ENCODE measurements around the gene PYROXD2.

Gene PYROXD2

DNA sequence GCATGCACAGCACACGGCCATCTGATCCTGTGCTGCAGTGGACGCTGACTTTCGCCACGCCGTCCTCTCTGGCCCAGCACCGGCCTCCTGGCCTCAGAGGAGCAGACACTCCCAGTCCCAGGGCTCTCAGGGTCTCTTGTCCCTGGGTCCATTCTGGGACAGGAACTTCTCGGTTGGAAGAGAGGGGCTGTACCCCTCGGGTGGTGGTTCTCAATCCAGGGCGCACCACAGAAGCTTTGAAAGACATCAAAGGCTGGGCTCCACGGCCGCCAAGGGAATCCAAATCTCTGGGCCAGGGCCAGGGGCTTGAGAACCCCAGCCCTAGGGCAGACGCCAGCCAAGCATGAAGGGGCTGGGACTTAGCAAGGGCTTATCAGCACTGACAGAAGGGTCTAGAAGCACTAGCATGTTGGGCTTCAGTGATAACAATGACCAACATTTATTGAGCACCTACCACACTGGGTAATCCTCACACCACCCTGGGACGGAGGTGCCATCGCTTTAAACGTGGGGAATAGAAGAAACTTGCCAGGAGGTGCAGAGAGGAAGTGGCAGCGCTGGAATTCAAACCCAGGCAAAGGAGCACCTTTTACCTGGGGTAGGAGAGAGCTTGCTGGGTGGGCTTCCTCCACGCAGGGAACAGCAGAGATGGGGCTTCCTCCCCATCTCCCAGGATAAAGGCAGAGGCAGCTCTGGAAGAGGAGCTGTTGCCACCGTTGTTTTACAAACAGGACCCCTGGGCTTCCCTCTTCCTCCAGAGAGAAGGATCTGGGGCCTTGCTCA lies 1.8 kb upstream of the PYROXD2 start:
- DNase-seq (ENCODE audit: low spot score) = no peak
- no peak for FAIRE-seq

DNA sequence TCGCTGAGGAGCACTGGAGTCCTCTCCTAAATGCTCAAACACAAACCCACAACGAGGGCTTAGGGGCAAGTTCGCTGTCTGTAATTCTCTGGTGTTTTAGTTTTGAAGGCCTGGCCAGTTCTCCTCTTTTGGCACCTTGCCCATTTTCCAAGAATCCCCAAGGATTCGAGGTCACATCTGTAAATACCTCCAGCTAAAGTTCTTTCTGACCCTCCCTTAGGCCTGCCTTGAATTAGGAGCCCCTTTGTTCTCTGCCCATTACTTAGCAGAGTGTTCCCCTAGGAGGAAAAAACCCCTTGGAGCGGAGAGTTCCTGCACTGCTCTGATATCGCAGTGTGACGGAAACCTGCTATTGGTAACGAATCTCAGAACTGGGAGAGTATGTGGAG lies 743 bp upstream of the PYROXD2 start:
- no peak for DNase-seq (ENCODE audit: low spot score)
- FAIRE-seq = no peak

GRCh38 chr10:98414578-98414931 lies 427 bp downstream of the PYROXD2 start:
- DNase-seq (ENCODE audit: low spot score) = no peak
- no peak for FAIRE-seq

DNA sequence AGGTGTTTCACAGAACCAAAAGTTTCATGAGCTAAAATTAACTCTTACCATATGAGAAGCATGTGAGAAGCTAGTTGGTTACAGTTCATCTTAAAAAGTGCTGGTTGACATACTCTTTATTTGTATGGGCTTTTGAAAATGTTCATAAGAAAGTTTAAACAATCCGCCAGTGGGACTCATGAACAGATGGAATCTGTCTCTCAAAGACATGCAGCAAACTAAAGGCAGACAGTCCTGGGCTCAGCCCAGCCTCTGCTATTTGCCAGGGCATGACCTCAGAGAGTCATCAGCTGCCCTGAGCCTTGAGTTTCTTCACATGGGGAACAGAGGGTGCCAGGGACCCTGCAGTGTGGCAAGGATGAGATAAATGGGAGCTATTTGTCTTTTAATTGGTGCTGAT lies 3.2 kb downstream of the PYROXD2 start:
- DNase-seq (ENCODE audit: low spot score) = no peak

DNA sequence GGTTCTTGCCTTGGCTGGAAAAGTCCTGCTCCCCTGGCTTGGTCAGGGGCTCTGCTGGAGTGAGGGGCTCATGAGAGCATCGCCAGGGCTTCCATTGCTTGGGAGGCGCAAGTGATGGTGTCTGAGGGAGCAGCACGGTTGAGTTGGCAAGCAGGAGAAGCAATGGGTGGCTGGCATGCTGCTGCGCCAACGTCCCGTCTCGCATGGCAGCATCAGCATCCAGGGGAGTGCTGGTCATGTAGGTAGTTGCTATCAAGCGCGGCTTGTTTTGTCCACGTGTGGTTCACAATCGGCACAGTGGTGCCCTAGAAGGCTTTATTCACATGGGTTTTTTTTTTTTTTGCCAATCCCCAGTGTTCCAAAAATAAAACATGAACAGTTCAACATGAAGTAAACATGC lies 3.8 kb downstream of the PYROXD2 start:
- no peak for DNase-seq (ENCODE audit: low spot score)
- no peak for FAIRE-seq

More for the DNA sequence above, 3.2 kb downstream of the PYROXD2 start:
- no peak for FAIRE-seq

DNA sequence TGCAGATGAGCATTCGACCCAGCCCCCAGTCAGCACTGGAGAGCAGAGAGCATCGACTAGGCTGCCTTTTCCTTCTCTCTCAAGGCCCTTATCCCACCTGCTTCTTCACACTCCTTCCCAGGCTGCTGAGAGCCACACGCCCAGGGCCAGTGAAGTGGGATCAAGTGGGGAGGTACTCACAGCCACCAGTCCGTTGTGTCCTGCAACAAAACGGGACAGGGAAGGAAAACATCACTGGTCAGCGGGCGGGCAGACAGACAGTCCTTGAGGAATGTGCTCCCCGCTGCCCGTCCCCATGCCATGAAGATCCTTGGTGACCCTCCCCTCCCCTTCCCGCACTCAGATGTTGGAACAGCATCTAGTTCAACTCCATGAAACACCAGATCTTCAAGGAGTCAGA lies 4.2 kb downstream of the PYROXD2 start:
- DNase-seq (ENCODE audit: low spot score) (no peak), FAIRE-seq (no peak)

DNA sequence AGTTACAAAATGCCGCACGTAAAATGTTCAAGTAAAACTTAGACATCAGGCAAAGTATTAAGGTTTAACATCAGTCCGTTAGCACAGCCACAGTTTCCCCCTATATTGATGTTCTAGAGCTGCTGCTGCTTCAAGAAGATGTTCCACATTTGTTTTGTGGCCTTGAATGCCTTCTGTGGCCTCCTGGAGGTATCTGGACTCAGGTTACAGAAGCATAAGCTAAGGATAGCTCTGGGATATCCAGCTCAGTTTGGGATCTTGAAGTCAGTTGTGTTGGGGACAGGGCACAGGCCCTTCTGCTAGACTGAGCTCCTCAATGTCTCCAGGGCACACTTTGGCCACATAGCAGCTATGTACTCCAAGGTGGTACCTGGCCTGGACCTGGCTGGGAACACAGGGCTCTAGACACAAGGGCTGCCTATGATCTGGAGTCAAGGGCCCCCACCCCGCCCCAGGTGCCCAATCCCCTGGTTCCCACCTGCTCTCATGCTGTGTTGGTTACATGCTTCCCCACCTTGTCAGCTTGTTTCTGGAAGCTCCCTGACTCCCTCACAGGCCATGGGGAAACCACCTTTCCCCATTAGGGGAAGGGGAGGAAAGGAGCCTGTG lies 4.7 kb downstream of the PYROXD2 start:
- DNase-seq (ENCODE audit: low spot score) = no peak
- no peak for FAIRE-seq

DNA sequence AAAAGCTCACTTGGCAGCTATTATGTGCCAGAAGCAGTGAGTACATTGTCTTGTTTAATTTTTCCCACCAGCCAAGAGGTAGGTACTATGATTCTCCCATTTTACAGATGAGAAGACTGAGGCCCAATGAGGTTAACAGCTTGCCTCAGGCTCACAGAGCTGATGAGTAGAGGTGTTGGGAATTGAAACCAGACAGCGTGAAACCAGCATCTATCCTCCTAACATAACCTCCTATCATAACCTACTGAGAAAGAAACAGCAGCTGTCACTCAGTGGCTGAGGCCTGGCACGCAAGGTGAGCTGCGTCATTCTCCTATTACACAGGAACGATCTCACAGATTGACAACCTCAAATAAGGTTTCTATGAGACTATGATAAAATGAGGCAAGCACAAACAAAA lies 6.2 kb downstream of the PYROXD2 start:
- DNase-seq (ENCODE audit: low spot score) (no peak), FAIRE-seq (no peak)

GRCh38 chr10:98407744-98408241 lies 7.2 kb downstream of the PYROXD2 start:
- DNase-seq (ENCODE audit: low spot score) = no peak
- FAIRE-seq = no peak

- no peak for DNase-seq (ENCODE audit: low spot score)
- FAIRE-seq = no peak
These were observed 7.8 kb downstream of the PYROXD2 start for GRCh38 chr10:98407017-98407743.

- FAIRE-seq = no peak
- no peak for DNase-seq (ENCODE audit: low spot score)
These were observed 9.6 kb downstream of the PYROXD2 start for GRCh38 chr10:98405422-98405821.

DNA sequence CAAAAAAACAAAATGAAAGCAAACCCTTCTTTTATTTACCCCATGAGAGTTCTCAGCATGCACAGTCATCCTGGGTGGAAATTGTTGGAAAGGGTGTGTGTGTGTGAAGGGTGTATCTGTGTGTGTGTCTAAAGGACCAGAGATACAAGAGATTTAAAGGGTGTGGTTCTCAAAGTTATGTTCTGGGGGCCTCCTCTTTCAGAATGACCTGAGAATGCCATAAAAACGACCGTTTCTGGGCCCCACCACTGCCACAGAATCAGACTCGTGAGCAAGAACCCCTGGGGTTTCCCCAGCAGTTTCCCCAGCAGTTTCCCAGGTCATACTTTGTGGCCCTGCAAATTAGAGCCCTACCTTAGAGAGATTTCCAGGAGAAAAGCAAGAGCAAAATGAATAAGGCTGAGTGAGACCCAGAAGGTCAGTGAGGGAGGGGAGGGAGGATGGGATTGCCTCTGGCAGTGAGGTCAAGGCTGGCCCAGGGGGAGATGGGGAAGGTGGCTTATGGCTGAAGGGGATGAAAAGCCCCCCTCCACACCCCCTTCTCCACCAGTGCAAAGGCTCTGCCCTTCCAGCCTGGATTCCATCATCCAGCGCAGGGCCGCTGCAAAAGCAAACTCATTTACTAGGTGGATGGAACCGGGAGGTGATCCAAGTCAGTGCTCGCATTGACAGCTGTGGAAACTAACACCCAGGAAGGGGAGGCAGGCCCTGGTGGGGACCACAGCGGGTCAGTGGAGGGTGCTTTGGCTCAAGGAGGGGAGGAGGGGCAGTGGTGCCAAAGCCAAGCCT lies 10.2 kb downstream of the PYROXD2 start:
- FAIRE-seq (no peak), DNase-seq (ENCODE audit: low spot score) (no peak)

- DNase-seq (ENCODE audit: low spot score) (no peak), FAIRE-seq (no peak)
These were observed 11.0 kb downstream of the PYROXD2 start for GRCh38 chr10:98403812-98404504.

DNA sequence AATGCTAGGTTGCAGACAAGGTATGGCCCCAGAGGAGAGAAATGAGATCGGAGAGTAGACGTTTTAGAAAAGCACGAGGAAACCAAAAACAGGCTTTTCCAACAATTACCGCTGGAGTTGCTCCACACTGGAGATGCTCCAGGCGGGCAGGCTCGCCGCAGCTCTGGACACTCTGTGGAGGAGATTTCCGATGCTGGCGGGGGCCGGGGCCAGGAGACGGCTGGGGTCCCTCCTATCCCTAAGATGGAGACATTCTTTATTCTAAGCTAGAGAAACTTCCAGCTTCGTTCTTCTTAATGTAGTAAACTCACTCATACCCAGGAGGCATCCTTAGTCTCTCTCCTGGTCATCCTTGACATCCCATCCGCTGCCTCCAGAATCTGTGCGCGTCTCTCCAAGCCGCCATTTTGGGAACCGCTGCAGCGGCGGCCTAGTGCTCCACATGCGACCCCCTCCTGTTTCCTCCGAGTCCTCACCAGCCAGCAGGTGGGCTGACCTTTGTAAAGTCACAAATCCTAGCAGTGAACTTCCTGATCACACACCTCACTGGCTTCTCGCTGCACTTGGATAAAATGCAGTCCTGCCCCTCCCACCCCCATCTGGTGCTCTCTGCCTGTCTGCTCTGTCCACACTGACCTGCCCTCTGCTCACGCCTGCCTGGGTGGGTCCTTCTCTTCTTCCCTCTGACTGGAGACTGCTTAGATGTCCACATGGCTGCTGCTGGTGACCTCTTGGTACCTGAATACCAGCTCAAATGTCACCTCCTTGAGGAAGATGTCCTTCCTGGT lies 11.9 kb downstream of the PYROXD2 start:
- FAIRE-seq (no peak), DNase-seq (ENCODE audit: low spot score) (no peak)

DNA sequence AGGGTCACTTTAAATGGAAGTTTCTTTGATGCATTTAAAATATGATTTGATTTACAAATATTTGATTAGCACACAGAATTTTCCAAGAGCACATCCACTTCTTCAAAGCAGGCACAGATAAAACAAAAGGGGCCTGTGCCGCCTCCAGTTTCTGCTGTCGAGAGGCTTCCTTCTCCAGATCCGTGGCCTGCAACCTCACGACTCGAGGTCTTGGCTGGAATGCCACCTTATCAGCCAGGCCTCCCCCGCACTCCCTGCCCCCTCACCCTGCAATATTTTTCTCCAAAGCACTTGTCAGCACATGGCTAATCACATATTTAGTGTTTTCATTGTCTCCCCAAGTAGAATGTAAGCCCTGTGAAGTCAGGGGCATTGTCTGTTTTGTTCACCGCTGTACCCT lies 12.5 kb downstream of the PYROXD2 start:
- FAIRE-seq = no peak
- no peak for DNase-seq (ENCODE audit: low spot score)

- FAIRE-seq (peak; percentile 96), DNase-seq (ENCODE audit: low spot score) (no peak)
These were observed 14.5 kb downstream of the PYROXD2 start for GRCh38 chr10:98400482-98400881.

DNA sequence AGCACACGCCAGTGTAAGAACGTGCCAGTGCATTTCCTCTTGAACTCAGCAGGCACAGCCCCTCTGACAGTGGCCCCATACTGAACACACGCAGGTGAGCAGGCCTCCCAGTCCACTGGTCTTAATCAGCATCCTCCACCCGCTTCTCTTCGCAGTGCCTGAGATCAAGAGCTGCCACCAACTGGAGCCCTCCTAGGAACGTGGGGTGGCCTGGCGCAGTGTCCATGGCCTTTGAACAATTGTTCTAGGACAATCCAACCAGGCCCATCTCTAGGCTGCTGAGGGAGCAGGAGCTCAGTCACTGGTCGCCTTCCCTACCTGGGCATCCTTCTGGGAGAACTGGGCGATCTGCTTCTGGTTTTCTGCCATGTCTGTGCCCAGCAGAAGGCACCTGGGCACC lies 15.2 kb downstream of the PYROXD2 start:
- FAIRE-seq = no peak

GRCh38 chr10:98397089-98397600 lies 17.8 kb downstream of the PYROXD2 start:
- FAIRE-seq (no peak), DNase-seq (ENCODE audit: low spot score) (no peak)

More for the DNA sequence above, 15.2 kb downstream of the PYROXD2 start:
- no peak for DNase-seq (ENCODE audit: low spot score)

GRCh38 chr10:98396096-98397063 lies 18.6 kb downstream of the PYROXD2 start:
- DNase-seq (ENCODE audit: low spot score) (no peak), FAIRE-seq (no peak)
